GM18870 (cell line): ENCODE results near the gene PAEP.

ENCODE experiments used
- ATAC-seq: cut with Tn5 transposase; IDR thresholded peaks from one replicate; pipeline ENCODE4 v1.9.1; 2021; ENCODE audit warnings: moderate library complexity; ENCODE audit not compliant: unreplicated experiment

The PAEP gene

DNA sequence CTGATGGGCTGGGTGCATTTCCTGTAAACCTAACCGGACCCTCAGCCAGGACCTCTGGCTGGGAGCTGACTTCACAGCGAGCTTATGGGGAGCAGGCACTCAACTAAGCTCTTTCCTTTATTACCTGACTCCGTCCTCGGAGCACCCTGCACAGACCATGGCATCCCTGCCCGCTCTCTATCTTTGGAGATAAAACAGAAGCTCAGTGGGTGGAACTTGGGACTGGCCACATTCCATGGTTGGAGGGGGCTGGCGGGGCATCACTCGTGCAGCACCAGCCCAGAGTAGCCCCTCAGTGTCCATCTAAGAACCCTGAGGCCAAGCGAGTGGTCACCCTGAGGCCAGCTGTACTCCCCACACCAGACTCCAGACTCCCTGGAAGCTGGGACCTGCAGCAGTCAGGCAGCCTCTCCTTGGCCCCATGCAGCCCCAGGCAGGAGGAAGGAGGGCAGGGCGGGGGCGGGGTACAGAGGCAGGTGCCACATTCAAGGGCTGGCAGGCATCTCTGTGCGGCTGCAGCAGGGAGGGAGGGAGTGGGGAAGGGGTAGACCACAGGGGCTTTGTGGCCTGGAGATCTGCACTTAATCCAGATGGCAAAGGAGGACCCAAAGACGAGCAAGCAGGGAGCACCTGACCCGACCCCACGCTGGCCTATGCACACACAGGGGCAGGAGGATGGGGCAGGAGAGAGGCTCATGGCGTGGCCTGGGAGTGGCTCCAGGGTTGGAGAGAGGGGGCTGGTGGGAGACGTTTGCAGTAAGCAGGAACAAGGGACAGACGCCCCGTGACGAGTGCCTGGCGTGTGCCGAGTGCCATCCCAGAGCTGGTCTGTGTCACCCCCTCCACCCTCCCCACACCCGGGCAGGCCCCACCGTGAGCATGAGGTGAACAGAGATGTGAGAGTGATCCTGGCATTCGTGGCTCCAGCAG, 51.7 kb downstream of the PAEP start:
- no peak for ATAC-seq

DNA sequence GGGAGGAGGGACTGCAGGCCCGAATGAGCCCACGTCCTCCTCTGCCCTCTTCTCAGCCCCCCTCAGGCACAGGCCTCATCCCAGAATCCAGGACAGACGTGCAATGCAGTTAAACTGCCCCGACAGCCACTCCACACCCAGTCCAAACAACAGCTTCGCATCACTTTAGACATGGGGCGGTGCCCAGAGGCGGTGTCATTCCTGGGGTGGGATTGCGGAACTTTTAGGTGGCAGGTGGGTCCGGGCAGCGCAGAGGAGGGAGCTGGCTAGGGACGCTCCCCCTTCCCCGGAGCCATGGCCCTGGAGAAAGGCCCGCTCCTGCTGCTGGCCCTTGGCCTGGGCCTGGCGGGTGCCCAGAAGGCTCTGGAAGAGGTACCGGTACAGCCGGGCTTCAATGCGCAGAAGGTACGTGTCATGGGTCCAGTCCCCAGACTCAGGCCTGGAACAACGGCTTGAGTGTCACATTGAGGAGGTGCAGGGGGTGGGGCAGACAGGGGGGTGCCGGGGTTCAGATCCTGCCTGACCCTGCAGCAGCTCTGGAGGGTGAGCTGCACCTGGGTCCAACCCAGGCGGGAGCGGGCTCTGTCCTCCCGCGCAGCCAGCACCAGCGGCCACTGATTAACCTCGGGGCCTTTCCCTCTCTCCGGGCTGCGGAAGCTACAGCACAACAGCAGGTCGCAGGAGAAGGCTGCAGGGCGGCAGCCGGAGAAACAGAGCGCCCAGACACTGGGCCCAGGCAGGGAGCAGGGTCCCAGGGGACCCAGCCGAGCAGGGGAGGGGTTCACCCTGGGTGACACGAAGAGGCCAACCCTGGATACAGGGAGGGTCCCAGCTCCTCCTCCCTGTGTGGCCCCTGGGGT, 52.6 kb downstream of the PAEP start:
- no peak for ATAC-seq

DNA sequence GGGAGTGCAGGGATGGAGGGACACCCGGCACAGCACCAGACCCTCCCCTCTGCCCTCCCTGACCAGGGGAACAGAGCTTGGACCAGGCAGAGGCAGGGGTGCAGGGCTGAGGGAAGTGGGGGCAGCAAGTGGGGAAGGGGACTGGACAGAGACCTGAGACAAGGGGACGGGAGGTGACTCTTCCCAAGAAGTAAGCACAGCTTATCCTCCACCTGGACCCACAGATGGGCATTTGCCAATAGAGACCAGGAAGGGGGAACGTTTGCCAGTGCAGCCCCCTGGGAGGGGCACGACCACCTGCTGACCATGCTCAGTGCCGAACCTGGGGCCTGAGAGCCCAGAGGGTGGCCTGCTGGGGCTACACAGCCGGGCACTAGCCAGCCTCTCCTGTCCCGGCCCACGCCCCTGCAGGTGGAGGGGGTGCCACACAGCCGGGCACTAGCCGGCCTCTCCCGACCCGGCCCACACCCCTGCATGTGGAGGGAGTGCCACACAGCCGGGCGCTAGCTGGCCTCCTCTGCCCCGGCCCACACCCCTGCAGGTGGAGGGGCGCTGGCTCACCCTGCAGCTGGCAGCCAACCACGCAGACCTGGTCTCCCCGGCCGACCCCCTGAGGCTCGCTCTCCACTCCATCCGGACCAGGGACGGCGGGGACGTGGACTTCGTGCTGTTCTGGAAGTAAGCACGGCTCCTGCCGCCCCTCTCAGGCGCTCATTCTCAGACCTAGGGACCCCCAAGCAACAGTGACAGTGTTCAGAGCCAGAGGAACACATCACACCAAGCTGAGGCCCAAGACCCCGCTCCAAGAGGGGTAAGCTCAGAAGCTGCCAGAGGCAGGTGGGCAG, 53.5 kb downstream of the PAEP start:
- no peak for ATAC-seq

DNA sequence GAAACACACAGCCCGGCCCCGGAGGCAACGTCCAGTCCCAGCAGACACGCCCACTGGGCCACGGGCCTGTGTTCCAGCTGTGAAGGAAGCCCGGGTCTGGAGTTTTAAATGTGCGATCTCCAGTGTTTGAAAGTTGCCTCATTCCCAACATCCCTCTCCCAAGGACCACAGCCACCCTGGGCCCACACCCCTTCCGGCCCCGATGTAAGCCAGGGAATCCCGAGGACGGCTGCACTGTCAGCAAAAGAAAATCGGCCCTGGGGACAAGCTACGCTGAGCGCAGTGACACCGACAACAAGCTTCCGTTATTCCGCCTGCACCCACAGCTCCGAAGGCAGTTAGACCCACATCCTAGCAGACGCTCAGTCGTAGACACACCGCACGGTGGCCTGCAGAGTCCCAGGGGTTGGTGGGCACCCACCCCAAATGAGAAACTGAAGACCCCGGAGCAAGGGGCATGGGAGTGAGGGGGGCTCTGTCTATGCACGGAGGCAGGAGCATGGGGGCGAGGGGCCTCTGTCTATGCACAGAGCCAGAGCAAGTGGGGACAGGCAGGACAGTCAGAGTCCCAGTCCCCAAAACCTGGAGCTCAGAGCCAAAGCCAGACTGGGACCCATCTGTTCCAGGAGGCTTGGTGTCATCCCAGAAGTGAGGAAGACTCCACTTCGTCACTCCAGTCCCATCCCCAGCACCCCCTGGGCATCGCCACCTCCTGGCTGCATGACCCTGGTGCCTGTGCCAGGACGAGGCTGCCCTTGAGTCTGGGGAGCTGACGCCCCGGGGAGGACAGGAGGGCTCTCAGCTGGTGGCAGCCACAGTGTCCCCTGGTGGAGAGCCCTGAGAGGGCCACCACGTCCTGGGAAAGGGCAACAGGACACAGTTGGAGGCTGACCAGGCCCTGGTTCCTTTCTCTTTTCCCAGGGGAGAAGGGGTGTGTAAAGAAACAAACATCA, 54.4 kb downstream of the PAEP start:
- ATAC-seq, result no peak
